ENCODE data around the gene CTBP2.
"Not testable (repeated sequence)": the region's sequence is repeated elsewhere in the genome, so short reads cannot be mapped to it uniquely, and the experiment has no call there.

Gene CTBP2

DNA sequence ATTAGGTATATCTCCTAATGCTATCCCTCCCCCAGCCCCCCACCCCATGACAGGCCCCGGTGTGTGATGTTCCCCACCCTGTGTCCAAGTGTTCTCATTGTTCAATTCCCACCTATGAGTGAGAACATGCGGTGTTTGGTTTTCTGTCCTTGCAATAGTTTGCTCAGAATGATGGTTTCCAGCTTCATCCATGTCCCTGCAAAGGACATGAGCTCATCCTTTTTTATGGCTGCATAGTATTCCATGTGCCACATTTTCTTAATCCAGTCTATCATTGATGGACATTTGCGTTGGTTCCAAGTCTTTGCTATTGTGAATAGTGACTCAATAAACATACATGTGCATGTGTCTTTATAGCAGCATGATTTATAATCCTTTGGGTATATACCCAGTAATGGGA is 18.7 kb upstream of the CTBP2 start:
- DNase-seq = not testable (repeated sequence)

DNA sequence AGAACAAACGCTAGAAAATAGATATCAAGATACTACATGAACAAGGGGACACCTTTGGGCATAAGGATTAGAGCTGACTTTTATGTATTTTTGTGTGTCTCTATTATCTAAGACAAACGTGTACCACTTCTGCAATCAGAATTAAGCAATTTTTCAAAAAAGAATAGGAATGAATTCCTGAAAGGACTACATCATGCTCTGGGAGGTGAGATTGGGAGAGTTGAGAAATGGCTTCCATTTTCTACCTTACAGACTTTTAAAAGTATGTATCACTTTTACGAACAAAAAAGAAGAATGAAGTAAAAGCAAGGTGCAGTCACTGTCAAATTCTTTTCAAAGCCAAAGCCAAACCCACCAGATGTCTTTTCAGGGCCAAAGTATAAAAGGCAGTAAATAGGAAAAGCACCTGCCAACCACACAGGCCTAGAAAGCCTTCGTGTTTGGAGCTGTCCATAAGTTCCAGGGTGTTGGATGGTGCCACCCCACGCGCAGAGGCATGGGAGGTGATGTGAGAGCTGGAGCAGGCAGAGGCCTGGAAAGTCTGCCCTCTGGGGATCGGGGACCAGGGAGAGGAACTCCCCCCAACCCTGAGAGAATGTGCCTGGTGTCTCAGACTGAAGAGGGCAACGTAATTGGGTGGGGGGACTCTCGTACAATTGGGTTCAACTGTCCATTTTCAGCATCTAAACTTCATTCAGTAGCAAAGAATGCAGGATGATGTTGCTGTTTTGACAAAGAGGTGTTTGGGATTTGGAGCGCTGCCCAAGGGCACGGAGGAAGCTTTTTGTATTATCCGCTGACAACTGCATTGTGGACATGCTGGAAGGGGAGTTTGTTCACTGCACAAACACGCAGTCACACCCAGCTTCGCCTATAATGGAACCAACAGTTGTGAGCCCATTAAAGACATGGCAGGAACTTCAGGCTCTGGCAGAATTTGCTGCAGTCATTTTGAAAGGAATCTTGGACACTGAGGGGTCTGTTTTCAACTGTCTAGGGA is 17.6 kb upstream of the CTBP2 start:
- no peak for DNase-seq

DNA sequence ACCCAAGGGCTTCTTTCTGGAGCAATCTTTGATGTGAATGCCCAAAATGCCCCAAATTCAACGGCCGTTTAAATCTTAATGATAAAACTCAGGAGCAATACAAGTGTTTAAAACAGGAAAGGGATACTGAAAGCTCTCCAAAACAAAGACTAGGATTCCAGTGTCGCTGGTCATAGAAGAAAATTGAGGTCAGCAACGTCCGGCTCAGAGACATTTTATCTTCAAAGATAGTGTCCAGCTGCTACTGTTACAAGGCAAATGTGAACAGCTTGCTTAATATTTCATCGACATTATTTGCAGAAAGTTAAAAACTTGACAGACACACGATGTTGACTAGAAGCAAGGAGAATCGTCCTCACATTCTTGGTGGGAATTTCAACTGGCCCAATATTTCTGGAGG is 15.4 kb upstream of the CTBP2 start:
- DNase-seq = no peak

DNA sequence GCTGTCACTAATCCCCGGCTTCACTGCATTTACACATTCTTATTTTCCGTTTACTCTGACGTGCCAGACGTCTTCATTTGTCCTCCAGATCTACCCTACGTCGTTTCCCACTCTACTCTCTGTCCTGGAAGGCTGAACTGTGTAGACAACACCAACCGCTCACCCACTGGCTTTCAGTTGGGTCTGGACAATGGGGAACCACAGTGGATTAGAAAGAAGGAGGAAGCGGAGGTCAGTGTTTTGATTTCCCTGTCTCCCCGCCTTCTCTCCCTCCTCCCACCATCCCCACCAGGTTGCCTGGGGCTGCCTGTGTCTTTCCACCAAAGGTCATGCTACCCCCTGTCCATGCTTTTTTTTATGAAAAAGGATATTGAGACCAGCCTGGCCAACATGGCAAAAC is 14.0 kb upstream of the CTBP2 start:
- DNase-seq = no peak

DNA sequence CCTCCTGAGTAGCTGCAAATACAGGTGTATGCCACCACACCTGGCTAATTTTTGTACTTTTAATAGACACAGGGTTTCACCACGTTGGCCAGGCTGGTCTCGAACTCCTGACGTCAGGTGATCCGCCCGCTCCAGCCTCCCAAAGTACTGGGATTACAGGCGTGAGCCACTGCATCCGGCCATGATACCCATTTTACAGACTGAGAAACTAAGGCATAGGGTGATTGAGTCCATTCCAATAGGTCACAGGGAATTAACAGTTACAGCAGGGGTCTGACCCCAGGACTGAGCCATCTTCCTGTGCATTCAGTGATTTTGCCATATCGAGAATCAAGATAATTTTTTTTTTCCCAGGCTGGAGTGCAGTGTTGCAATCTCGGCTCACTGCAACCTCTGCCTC is 12.3 kb upstream of the CTBP2 start:
- DNase-seq = no peak

DNA sequence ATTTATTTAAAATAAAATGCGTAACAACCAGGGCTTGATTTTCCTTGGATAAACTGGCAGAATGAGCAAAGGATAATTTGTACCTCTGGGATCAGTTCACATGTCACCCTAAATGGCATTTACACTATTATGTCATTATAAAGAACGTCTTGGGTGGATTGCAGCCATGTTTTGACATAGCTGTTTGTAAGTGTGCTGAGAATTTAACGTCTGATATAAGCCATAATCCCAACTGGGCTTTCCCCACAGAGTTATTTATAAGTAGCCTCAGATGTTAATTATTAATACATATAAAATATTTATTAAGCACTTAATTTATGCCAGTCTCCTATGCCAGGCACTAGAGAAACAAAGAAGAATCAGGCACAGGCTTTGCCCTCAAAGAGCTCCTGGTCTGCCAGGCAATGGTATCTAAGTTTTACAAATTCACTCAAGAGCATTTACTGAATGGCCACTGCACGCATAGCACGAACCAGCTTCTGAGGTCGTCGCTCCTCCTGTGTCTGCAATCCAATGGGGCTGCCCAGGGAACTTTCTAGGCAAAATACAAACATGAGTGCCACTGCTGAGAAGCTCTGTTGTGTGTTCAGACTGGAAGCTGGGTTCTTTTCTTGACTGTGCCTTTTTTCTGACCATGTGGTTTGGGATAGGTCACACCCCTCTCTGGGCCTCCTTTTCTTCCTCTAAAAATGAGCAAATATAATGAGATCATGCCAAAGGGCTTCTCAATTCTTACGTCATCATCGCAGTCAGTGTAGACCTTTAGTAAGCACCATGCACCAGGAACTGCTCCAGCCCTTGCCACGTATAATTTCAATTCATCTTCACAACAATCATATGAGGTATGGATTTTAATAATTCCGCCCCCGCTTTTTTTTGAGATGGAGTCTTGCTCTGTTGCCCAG is 11.3 kb upstream of the CTBP2 start:
- DNase-seq = no peak

DNA sequence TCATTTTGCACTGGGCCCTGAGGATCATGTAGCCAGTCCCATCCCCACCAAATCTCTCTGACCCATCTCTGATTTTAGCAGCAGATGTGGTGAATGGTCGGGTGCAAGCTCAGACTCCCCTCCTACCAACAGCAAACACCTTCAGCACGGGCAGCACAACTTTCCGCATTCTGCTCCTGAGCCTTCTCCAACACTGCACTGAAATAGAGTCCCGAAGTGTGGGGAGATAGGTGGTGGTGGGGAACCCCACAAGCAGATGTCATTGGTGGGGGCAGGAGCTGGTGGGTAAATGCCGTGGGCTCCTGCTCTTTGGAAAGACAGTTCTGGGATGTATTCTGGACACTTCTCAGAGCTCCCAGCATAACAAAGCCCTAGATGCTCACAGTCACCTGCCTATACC is 9.6 kb upstream of the CTBP2 start:
- no peak for DNase-seq

DNA sequence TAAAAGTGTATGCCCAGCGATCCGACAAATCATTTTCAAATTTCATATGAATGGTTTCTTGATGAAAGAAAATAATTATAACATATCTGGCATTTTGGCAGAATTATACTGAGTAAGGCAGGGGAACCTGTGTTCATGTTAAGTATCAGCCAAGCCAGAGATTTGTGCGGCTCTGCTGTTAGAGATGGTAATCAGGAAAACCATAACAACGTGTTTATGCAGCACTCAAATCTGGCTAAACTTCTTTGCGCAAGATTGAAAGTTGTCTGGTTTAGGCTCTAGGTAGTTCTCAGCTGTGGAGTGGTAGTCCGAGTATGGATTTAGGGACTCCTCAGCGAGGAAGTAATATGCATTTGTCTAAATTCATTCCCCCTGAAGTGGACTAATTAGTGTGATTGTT is 8.9 kb upstream of the CTBP2 start:
- DNase-seq = no peak

DNA sequence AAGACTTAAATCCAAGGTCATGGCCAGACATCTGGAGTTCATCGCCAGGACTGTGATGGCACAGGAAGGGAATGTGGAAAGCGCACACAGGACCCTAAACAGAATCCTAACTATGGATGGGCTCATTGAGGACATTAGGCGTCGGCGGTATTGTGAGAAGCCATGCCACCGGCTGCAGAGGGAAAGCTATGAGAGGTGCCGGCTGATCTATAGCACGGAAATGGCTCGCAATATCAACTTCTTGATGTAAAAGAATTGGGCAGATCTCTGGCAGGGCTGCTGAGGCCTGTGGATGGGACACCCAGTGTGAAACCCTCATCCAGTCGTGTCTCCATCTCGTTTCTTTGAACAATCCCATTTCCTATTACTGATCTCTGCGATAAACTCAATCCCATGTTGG is 6.3 kb upstream of the CTBP2 start:
- no peak for DNase-seq

DNA sequence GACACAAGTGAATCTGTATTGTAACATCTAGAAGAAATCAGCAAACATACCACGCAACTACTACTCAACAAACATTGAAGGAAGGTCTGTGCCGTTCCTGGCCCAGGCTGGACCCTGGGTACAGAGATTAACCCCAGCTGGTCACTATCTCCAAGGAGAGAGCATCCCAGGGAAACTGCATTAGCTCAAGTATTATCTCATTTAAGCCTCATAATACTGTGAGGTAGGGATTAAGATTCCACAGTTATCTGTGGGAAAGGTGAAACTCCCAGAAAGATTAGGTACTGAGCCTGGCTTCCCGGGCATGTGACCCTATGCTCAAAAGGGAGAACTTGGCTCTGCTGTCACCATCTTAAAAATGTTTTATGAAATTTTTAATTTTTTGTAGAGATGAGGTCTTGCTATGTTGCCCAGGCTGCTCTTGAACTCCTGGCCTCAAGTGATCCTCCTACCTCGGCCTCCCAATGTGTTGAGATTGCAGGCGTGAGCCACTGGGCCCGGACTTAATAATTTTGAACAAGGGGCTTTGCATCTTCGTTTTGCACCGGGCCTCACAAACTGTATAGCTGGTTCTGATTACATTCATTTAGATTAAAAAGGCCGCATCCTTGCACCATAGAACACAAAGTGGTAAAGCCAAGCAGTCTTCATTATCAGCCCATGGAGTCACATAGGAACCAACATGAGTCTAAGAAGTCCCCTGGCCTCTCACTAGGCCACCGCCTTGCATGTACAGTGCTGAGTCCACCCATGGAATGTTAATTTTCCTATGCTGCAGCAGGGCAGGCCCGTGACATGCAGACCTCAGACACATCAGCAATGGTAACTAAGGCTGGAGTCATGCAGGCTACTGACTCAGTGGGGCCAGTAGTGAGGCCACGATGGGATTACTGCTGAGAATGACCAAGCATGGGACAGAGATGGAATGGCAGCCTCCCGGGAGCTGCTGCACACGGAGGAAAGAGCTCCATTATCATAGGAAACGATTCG is 5.5 kb upstream of the CTBP2 start:
- DNase-seq = no peak

DNA sequence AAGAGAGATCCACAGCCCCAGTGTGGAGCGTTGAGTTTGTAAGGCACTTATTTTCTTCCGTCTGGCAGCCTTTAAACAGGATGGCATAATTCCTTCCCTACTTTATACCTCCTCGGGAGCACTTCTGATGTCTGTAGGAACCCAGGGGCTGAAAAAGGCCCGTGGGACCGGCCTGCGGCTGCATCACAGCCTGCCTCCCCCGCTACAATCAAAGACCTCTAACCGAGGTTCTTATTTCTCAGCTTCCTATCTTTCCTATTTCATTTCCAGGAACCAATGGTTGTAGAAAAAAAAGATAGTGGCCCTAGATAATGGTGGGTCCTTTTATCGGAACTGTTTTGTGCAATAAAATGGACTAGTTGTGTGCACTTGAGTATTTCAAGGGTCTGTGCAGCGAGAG is 4.1 kb upstream of the CTBP2 start:
- DNase-seq = no peak

DNA sequence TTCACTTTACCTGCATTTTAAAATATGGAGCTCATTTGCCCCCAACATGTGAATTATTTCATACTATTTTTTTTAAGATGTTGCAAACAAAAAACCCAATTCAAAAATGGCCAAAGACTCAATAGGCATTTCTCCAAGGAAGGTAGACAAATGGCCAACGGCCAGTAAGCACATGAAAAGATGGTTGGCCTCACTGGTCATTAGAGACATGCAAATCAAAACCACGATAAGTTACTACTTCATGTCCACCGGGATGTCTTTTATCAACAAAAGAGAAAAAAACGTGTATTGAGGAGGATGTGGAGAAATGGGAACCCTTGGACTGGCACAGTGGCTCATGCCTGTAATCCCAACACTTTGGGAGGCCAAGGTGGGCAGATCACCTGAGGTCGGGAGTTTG is 3.4 kb upstream of the CTBP2 start:
- no peak for DNase-seq

DNA sequence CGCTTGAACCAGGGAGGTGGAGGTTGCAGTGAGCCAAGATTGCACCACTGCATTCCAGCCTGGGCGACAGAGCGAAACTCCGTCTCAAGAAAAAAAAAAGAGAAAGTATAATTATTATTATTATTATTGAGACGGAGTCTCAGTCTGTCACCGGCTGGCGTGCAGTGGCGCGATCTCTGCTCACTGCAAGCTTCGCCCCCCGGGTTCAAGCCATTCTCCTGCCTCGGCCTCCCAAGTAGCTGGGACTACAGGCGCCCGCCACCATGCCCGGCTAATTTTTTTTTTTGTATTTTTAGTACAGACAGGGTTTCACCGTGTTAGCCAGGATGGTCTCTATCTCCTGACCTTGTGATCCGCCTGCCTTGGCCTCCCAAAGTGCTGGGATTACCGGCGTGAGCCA is 2.9 kb upstream of the CTBP2 start:
- DNase-seq = not testable (repeated sequence)

DNA sequence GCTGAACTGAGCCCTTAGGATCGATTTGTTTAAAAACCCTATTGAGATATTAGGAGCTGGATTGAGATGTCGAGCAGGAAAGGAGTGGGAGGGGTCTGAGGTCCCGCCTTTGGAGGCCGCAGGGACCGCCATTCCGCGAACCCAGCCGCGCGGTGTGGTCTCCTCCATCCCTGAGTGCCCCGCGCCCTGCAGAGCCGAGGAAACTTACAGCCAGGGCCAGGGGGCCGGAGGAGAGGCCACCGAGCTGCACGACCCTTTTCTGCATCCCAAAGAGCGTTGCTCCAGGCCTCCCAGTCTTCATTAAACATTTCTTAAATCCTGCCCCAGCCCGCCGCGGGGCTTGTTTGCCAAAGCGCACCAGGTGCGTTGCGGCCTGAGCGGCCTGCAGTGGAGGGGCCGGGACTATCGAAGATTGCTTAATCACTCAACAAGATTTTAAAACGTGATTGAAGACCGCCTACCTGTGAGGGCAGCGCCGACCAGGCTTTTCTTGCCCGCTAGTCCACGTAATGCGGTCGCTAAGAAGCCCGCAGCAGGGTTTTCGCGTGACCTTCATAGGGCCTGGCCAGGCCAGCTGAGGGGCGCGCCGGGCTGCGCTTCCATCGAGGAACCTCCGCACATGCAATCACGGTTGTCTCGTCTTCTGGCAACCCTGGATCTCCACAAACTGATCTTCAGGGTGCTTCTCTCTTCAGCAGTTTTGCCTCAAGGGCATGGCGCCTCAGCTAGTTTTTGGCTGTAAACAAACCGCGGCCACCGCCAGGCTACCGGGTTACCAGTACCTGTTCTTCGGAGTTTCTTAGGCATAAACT is 2.0 kb upstream of the CTBP2 start:
- DNase-seq = no peak

DNA sequence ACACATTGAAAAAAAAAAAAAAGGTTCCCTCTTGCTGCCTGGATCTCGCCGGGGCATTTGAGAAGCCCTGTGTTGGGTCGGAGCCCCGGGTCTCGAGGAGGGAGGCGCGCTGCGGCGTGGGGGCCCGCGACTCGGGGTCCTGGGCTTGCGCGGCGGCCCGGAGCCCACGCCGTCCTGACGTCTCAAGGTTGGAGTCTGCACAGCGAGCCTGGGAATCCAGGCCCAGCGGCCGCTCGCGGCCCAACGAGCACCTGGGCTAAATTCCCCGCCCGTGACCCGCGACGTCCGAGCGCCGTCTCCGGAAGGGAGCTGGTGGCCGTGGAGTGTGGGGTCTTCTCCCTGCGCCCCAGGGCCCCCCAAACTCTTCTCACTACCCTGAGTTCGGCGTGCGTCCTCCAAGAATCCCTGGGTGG is 1.4 kb upstream of the CTBP2 start:
- no peak for DNase-seq

DNA sequence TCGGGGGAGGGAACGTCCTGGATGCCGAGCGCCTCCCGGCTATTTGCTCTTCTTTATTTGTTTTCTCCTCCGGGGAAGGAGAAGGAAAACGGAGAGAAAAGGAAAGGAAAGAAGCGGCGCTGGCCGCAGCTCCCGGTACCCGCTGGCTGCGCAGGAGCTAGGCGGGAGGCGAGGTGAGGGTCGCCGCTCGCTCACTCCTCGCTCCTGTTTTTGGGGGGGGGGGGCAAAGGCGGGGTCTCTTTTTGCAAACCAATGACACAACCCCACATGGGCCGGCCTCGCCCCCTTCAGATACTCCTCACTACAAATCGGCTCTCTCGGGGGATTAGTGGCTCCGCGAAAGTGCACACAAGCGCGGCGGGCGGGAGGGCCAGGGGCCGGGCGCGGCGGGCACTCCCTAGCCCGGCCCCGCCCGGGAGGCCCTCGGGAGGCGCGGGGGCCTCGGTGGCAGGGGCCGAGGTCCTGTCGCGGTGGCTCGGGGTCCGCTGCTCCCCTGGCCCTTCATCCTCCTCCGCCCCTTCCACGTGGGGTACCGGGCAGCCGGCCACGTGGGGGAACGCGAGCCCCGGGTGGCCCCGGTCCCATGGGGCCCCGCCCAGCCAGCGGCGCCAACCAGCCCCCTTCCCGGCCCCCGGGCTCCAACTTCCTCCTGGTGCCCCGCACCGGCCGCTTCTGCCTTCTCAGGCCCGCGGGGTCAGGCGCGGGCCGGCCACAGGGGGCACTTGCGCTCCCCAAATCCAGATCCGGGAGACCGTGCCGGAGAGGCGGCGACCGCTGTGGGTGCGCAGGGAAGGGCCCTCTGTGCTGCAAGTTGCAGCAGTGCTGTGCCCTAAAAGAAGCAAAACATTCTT is 718 bp upstream of the CTBP2 start:
- peak; percentile 61 to 79 for DNase-seq

DNA sequence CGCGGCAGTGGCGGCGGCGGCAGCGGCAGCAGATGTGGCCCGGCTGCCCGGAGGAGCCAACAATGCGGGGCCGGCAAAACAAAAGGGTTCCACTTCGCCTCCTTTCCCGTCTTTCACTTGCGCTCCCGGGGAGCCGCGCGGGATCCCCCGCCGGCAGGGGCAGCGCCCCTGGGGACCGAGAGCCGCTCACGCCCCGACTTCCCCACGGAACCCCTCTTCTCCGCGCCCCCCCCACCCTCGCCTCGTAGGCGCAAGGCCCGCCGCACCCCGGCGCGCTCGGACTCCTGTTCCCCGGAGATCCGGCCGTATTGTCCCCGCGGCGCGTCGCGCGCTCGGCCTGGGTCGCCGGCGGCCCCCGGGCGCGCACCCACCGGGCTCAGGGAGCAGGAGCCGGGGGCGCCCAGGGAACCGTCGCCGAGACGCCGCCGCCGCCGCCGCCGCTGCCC is 854 bp downstream of the CTBP2 start:
- DNase-seq = no peak

DNA sequence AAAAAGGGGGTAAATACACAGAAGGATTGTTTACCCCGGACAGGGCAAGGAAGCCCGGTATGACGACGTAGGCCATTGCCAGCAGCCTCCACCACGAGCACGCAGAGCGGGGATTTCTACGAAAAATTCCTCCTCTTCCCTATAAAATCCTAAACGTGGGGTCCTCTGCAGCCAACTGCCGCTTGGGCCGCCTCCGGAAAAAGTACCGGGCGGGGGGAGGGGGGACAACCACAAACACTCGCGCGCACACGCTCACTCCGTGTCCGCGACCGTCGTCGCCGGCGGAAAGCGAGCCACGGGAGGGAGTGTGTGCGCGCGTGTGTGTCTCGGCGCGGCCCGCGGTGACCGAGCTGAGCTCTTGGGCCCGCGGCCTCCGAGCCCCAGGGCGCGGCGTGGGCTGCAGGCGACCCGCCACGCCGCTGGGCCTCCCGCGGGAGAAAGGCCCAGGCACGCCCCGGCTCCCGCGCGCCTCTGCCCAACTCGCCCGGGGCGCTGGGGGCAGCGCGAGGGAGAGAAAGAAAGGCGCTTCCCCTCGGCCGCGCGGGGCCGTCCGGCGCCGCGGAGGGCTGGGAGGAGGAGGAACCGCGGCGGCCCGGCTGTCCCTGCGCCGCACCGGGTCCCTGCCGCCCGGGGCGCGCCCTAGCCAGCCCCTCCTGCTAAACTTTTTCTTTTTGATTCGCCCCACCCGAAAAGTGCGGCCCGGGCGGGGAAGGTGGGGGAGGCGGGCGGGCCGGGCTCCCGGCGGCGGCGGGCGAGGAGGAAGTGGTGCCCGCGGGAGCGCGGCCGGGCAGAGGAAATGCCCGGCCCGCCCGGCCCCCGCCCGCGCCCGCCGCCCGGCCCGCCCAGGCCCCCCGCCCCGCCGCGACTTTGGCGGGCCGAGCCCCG is 1.5 kb downstream of the CTBP2 start:
- peak in 1 of 2 donors; percentile 74 for DNase-seq

DNA sequence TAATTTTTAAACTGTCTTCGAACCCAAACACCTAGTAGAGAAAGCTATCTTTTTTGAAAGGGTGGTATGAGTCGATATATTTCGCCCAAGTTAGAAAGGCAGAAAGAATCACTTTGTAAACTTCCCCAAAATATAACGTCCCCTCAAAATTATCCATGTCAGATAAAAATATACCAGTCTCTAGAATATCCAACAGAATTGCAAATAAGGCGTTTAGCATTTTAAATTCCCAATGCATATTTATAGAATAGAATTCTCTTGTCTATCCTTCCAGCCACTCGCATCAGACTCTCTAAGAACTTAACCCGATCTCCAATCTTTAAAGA is 2.1 kb downstream of the CTBP2 start:
- DNase-seq = no peak

DNA sequence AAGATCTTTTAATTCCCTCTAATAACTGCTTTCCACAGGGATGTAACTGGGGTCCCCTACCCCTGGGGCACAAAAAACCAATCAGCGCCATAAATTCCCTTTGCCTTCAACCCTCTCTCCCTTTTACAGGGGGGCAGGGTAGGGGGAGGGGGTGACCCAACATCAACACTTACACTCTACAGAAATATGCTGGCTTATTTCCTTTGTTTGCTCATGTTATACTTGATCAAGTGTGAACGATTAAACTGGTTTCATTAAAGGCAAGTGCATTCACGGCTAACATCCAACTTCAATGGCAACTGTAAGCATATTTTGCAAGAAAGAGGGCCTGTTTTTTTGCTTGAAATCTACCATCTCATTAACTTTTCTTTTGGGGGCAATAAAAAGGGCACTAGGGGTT is 2.9 kb downstream of the CTBP2 start:
- no peak for DNase-seq
